Activated naive CD4-positive, alpha-beta T cell treated with anti-CD3 and anti-CD28 coated beads for 36 hours (primary cell): ENCODE measurements around the gene EHMT1. TPM values are rescaled to one million over a fixed set of nuclear protein-coding genes. Genes with fewer than 3 reads are reported as not detected.

Source experiments
- CTCF ChIA-PET: fragments of 350-600 bp; sonication (Branson Sonifier 250); formaldehyde crosslinking; loops from one replicate; lab custom pipeline; 2021; ENCODE audit warnings: antibody characterized with exemption; lab: Charles Lee
- DNase-seq: peaks from one replicate; pipeline ENCODE4 v3.0.0-alpha.2; 2020
- H3K27ac Mint-ChIP-seq: one replicate; pipeline ENCODE4 v1.8.0; 2021; ENCODE audit warnings: mild to moderate bottlenecking, mixed read lengths
- H3K27me3 Mint-ChIP-seq: one replicate; pipeline ENCODE4 v1.8.0; 2021; ENCODE audit warnings: low read depth, mixed read lengths
- H3K36me3 Mint-ChIP-seq: one replicate; pipeline ENCODE4 v1.8.0; 2021; ENCODE audit warnings: low read depth, mixed read lengths
- H3K4me1 Mint-ChIP-seq: one replicate; pipeline ENCODE4 v1.8.0; 2021; ENCODE audit warnings: low read depth, mixed read lengths
- H3K4me3 Mint-ChIP-seq: one replicate; pipeline ENCODE4 v1.8.0; 2021; ENCODE audit warnings: mild to moderate bottlenecking, moderate library complexity, mixed read lengths
- H3K9me3 Mint-ChIP-seq: one replicate; pipeline ENCODE4 v1.8.0; 2021; ENCODE audit warnings: mixed read lengths
- intact Hi-C: fragments of 100-400 bp; cut with micrococcal nuclease; formaldehyde crosslinking; loops from one replicate; pipeline ENCODE4 v1.15.1; 2023
- total RNA-seq, 2 experiments: library from RNA; stranded (reverse); gene quantifications; one replicate each; pipeline ENCODE4 v1.2.3, GENCODE V29; 2021

Gene EHMT1
- total RNA-seq, 2 experiments from 2014 or later = 57.9 to 59.0 TPM

GRCh38 chr9:137697193-137697592 is 78.4 kb downstream of the EHMT1 start:
- Mint-ChIP-seq H3K36me3 (peaks cover 8% of the 10 kb centered on the region), H3K27ac (no peak overlapping the region), H3K27me3 (no peaks in the 10 kb centered on the region), H3K9me3 (peaks cover 4% of the 10 kb centered on the region), H3K4me3 (no peak overlapping the region), H3K4me1 (peaks cover 34% of the 10 kb centered on the region)
- intact Hi-C loops = no loop called here
- DNase-seq = no peak
- CTCF ChIA-PET = no interaction called here

GRCh38 chr9:137697832-137698231 is 79.0 kb downstream of the EHMT1 start:
- Mint-ChIP-seq H3K4me1 (peaks cover 30% of the 10 kb centered on the region), H3K27me3 (no peaks in the 10 kb centered on the region), H3K4me3 (no peak overlapping the region), H3K27ac (no peak overlapping the region), H3K9me3 (peaks cover 10% of the 10 kb centered on the region), H3K36me3 (peaks cover 14% of the 10 kb centered on the region)
- no peak for DNase-seq
- intact Hi-C loops = no loop called here
- CTCF ChIA-PET = no interaction called here

- peaks cover 29% of the 10 kb centered on the region for H3K36me3 Mint-ChIP-seq
Measured at GRCh38 chr9:137700911-137701310, 82.1 kb downstream of the EHMT1 start.

GRCh38 chr9:137702615-137703379 is 84.0 kb downstream of the EHMT1 start:
- H3K27ac Mint-ChIP-seq = no peak overlapping the region
- CTCF ChIA-PET = no interaction called here
- H3K9me3 Mint-ChIP-seq = peaks cover 29% of the 10 kb centered on the region
- H3K4me1 Mint-ChIP-seq = peaks cover 42% of the 10 kb centered on the region
- DNase-seq = no peak
- no peak overlapping the region for H3K4me3 Mint-ChIP-seq
- intact Hi-C loops = no loop called here
- peaks cover 29% of the 10 kb centered on the region for H3K36me3 Mint-ChIP-seq
- no peaks in the 10 kb centered on the region for H3K27me3 Mint-ChIP-seq

More at GRCh38 chr9:137700911-137701310, 82.1 kb downstream of the EHMT1 start:
- CTCF ChIA-PET = no interaction called here
- Mint-ChIP-seq H3K4me3 (no peak overlapping the region), H3K27me3 (no peaks in the 10 kb centered on the region), H3K4me1 (peaks cover 38% of the 10 kb centered on the region), H3K9me3 (peaks cover 29% of the 10 kb centered on the region), H3K27ac (no peak overlapping the region)
- DNase-seq = no peak
- intact Hi-C loops = no loop called here

- intact Hi-C loops = no loop called here
- Mint-ChIP-seq H3K27me3 (no peaks in the 10 kb centered on the region), H3K4me1 (peaks cover 46% of the 10 kb centered on the region), H3K9me3 (peaks cover 29% of the 10 kb centered on the region), H3K36me3 (peaks cover 29% of the 10 kb centered on the region), H3K4me3 (no peak overlapping the region), H3K27ac (no peak overlapping the region)
- no peak for DNase-seq
- CTCF ChIA-PET = no interaction called here
Measured at GRCh38 chr9:137703842-137704508, 85.2 kb downstream of the EHMT1 start.

- H3K4me1 Mint-ChIP-seq = peaks cover 52% of the 10 kb centered on the region
- peak overlapping the region; percentile 47 for H3K27ac Mint-ChIP-seq
- H3K4me3 Mint-ChIP-seq = peak overlapping the region; percentile 5
- intact Hi-C loops = no loop called here
- peak; percentile 71 for DNase-seq
- peaks cover 29% of the 10 kb centered on the region for H3K9me3 Mint-ChIP-seq
- H3K36me3 Mint-ChIP-seq = peaks cover 29% of the 10 kb centered on the region
- CTCF ChIA-PET = no interaction called here
- no peaks in the 10 kb centered on the region for H3K27me3 Mint-ChIP-seq
Measured at GRCh38 chr9:137705443-137705863, 86.6 kb downstream of the EHMT1 start.

GRCh38 chr9:137705906-137706305 is 87.1 kb downstream of the EHMT1 start:
- H3K9me3 Mint-ChIP-seq = peaks cover 26% of the 10 kb centered on the region
- CTCF ChIA-PET = no interaction called here
- H3K4me3 Mint-ChIP-seq = no peak overlapping the region

GRCh38 chr9:137707361-137707760 is 88.6 kb downstream of the EHMT1 start:
- CTCF ChIA-PET = interaction anchor here (0.6 kb wide), 1 partner anchor 49 kb away, joined by 3 read pairs; no protein-coding TSS in a partner anchor
- Mint-ChIP-seq H3K36me3 (peaks cover 28% of the 10 kb centered on the region), H3K4me1 (peaks cover 61% of the 10 kb centered on the region), H3K4me3 (no peak overlapping the region), H3K27me3 (no peaks in the 10 kb centered on the region), H3K9me3 (peaks cover 23% of the 10 kb centered on the region), H3K27ac (no peak overlapping the region)
- intact Hi-C loops = no loop called here
- DNase-seq = no peak

More at GRCh38 chr9:137705906-137706305, 87.1 kb downstream of the EHMT1 start:
- Mint-ChIP-seq H3K27ac (no peak overlapping the region), H3K36me3 (peaks cover 24% of the 10 kb centered on the region), H3K27me3 (no peaks in the 10 kb centered on the region), H3K4me1 (peaks cover 49% of the 10 kb centered on the region)
- intact Hi-C loops = no loop called here
- no peak for DNase-seq

- peaks cover 20% of the 10 kb centered on the region for H3K36me3 Mint-ChIP-seq
- peaks cover 11% of the 10 kb centered on the region for H3K9me3 Mint-ChIP-seq
- intact Hi-C loops = no loop called here
- no peaks in the 10 kb centered on the region for H3K27me3 Mint-ChIP-seq
- CTCF ChIA-PET = no interaction called here
- peaks cover 62% of the 10 kb centered on the region for H3K4me1 Mint-ChIP-seq
- H3K27ac Mint-ChIP-seq = no peak overlapping the region
- DNase-seq = no peak
- no peak overlapping the region for H3K4me3 Mint-ChIP-seq
Measured at GRCh38 chr9:137708590-137709284, 89.9 kb downstream of the EHMT1 start.

GRCh38 chr9:137709411-137710101 is 90.8 kb downstream of the EHMT1 start:
- Mint-ChIP-seq H3K4me3 (no peak overlapping the region), H3K9me3 (peaks cover 10% of the 10 kb centered on the region), H3K36me3 (peaks cover 23% of the 10 kb centered on the region), H3K27me3 (no peaks in the 10 kb centered on the region), H3K4me1 (peaks cover 62% of the 10 kb centered on the region), H3K27ac (no peak overlapping the region)
- intact Hi-C loops = no loop called here
- no peak for DNase-seq
- CTCF ChIA-PET = no interaction called here

GRCh38 chr9:137710704-137711103 is 91.9 kb downstream of the EHMT1 start:
- H3K4me1 Mint-ChIP-seq = peaks cover 60% of the 10 kb centered on the region
- H3K27ac Mint-ChIP-seq = no peak overlapping the region
- H3K4me3 Mint-ChIP-seq = no peak overlapping the region
- H3K27me3 Mint-ChIP-seq = no peaks in the 10 kb centered on the region
- CTCF ChIA-PET = no interaction called here
- intact Hi-C loops = no loop called here
- peaks cover 7% of the 10 kb centered on the region for H3K9me3 Mint-ChIP-seq
- no peak for DNase-seq
- peaks cover 27% of the 10 kb centered on the region for H3K36me3 Mint-ChIP-seq

- intact Hi-C loops = no loop called here
- no peak overlapping the region for H3K4me3 Mint-ChIP-seq
- H3K36me3 Mint-ChIP-seq = peaks cover 31% of the 10 kb centered on the region
- no peak overlapping the region for H3K27ac Mint-ChIP-seq
- no peaks in the 10 kb centered on the region for H3K27me3 Mint-ChIP-seq
- no peak for DNase-seq
- CTCF ChIA-PET = no interaction called here
- H3K4me1 Mint-ChIP-seq = peaks cover 56% of the 10 kb centered on the region
- H3K9me3 Mint-ChIP-seq = peaks cover 11% of the 10 kb centered on the region
Measured at GRCh38 chr9:137711678-137712105, 92.9 kb downstream of the EHMT1 start.
